GM12878 (cell line): ENCODE data around the gene SMG6. TPM values are rescaled to one million over a fixed set of nuclear protein-coding genes. Genes with fewer than 3 reads are reported as not detected.

Experiments used
- BRCA1 ChIP-seq: IDR thresholded peaks from 2 replicates; pipeline ENCODE4 v1.6.1; 2011; ENCODE audit warnings: low read depth, low read length, improper control_type of control experiment
- CHD4 ChIP-seq: fragments of 200-600 bp; sonication (generic); IDR thresholded peaks from 2 replicates; pipeline ENCODE4 v1.6.1; 2016; ENCODE audit warnings: mild to moderate bottlenecking
- E2F4 ChIP-seq: IDR thresholded peaks from 2 replicates; pipeline ENCODE4 v1.6.1; 2012; ENCODE audit warnings: low read depth, low read length, improper control_type of control experiment
- EP300 ChIP-seq, 2 experiments: fragments of 150-350 bp in 1 of 2; IDR thresholded peaks; 2 replicates each; pipeline ENCODE4 v1.6.1; 2011 to 2012; ENCODE audit warnings: low read depth in 2 of 2, low read length in 2 of 2, borderline replicate concordance in 1 of 2, improper control_type of control experiment in 1 of 2, inconsistent platforms in 1 of 2; ENCODE audit not compliant: control insufficient read depth in 1 of 2
- EZH2 ChIP-seq: IDR thresholded peaks from 2 replicates; pipeline ENCODE4 v1.6.1; 2012; ENCODE audit warnings: low read depth, mild to moderate bottlenecking, control low read depth, inconsistent platforms, low read length, borderline replicate concordance; ENCODE audit not compliant: control insufficient read depth
- FOXK2 ChIP-seq: fragments of 450-650 bp; IDR thresholded peaks from 2 replicates; pipeline ENCODE4 v1.6.1; 2017; ENCODE audit warnings: mild to moderate bottlenecking, moderate library complexity
- GABPA ChIP-seq: IDR thresholded peaks from 2 replicates; pipeline ENCODE4 v1.6.1; 2014; ENCODE audit warnings: antibody characterized with exemption, low read depth, mild to moderate bottlenecking, inconsistent platforms
- JUND ChIP-seq: IDR thresholded peaks from 2 replicates; pipeline ENCODE4 v1.6.1; 2012; ENCODE audit warnings: low read depth, mild to moderate bottlenecking, low read length, improper control_type of control experiment, moderate library complexity
- NR2F1 ChIP-seq: fragments of 450-650 bp; conservative IDR thresholded peaks from 2 replicates; pipeline ENCODE4 v1.6.1; 2017; ENCODE audit warnings: mild to moderate bottlenecking
- NRF1 ChIP-seq: conservative IDR thresholded peaks from 2 replicates; pipeline ENCODE4 v1.6.1; 2011; ENCODE audit warnings: mild to moderate bottlenecking, low read depth, low read length, improper control_type of control experiment
- PAX8 ChIP-seq: fragments of 450-650 bp; IDR thresholded peaks from 2 replicates; pipeline ENCODE4 v1.6.1; 2017; ENCODE audit warnings: mild to moderate bottlenecking, moderate library complexity
- POLR2A ChIP-seq: IDR thresholded peaks from 2 replicates; pipeline ENCODE4 v1.6.1; 2011; ENCODE audit warnings: low read depth, mild to moderate bottlenecking, low read length
- RAD21 ChIP-seq: IDR thresholded peaks from 2 replicates; pipeline ENCODE4 v1.6.1; 2011; ENCODE audit warnings: mild to moderate bottlenecking, low read depth, low read length, moderate library complexity; ENCODE audit not compliant: insufficient read depth
- RUNX3 ChIP-seq: IDR thresholded peaks from 2 replicates; pipeline ENCODE4 v1.6.1; 2012; ENCODE audit warnings: low read length, inconsistent platforms
- SP1 ChIP-seq: IDR thresholded peaks from one replicate; pipeline ENCODE4 v1.6.1; 2011; ENCODE audit warnings: low read depth, low read length
- SPI1 ChIP-seq: IDR thresholded peaks from 2 replicates; pipeline ENCODE4 v1.6.1; 2011; ENCODE audit warnings: low read depth, mild to moderate bottlenecking, low read length, moderate library complexity, borderline replicate concordance; ENCODE audit not compliant: insufficient read depth
- SREBF1 ChIP-seq: IDR thresholded peaks from 2 replicates; pipeline ENCODE4 v1.6.1; 2012; ENCODE audit warnings: mild to moderate bottlenecking, low read length
- SREBF2 ChIP-seq: IDR thresholded peaks from 2 replicates; pipeline ENCODE4 v1.6.1; 2012; ENCODE audit warnings: mild to moderate bottlenecking, low read length
- SUZ12 ChIP-seq: fragments of 200-600 bp; sonication (generic); IDR thresholded peaks from one replicate; pipeline ENCODE4 v1.6.1; 2018; ENCODE audit warnings: antibody characterized with exemption, mild to moderate bottlenecking; ENCODE audit not compliant: unreplicated experiment
- ZBTB4 ChIP-seq: fragments of 450-650 bp; formaldehyde crosslinking; IDR thresholded peaks from 2 replicates; pipeline ENCODE4 v1.4.0; 2022; ENCODE audit warnings: mild to moderate bottlenecking, moderate library complexity
- ZNF207 ChIP-seq: fragments of 450-650 bp; IDR thresholded peaks from 2 replicates; pipeline ENCODE4 v1.6.1; 2014; ENCODE audit warnings: antibody characterized with exemption, mild to moderate bottlenecking, borderline replicate concordance
- ZNF687 ChIP-seq: fragments of 450-650 bp; IDR thresholded peaks from 2 replicates; pipeline ENCODE4 v1.6.1; 2017; ENCODE audit warnings: mild to moderate bottlenecking, moderate library complexity
- polyA plus RNA-seq, 11 experiments: library from polyadenylated mRNA; depleted of rRNA in 4 of 11; unstranded in 6 of 11; stranded (reverse) in 5 of 11; fragments of >200 nt; fragmentation: Nextera tagmentation in 4 of 11; fragmentation: Illumina TruSeq in 1 of 11; extraction: Ambion mirVana in 4 of 11; extraction: Trizol in 1 of 11; gene quantifications; 1 replicate in 1 of 11; 2 replicates in 10 of 11; pipeline versions ENCODE4 v1.2.1 to v1.2.3, GENCODE V29; 2011 to 2016; ENCODE audit warnings: inconsistent platforms in 2 of 11, missing spikeins in 2 of 11, low read depth in 1 of 11
- total RNA-seq, 4 experiments: library from RNA; depleted of rRNA in 3 of 4; stranded (reverse); fragments of >200 nt in 3 of 4; fragmentation: Illumina TruSeq in 1 of 4; extraction: Trizol in 1 of 4; gene quantifications; 2 replicates each; pipeline versions ENCODE4 v1.2.1 to v1.2.3, GENCODE V29; 2013 to 2021

SMG6 gene
- total and polyA plus RNA-seq, 10 of the 15 experiments (the other 5 are each of a cell fraction or from before 2014, with no cell fraction given) = 0.58 to 28.7 (median 15.7) TPM

- TF ChIP-seq BRCA1 (no peak), FOXK2 (peak; percentile 68), GABPA (0 out of 2 replicates have a peak, but pooled peaks have one; percentile 32), EP300 (IDR thresholded peaks at IDR 0.05; ENCODE audit: borderline replicate concordance in 1 of 2, control insufficient read depth in 1 of 2, low read depth in 2 of 2, low read length in 2 of 2) (peak; percentile 96 to 99), JUND (peak; percentile 92; the same call in 1 of the 2 replicates), POLR2A (peak; percentile 79), E2F4 (no peak), SREBF1 (0 out of 2 replicates have a peak, but pooled peaks have one; percentile 10), ZBTB4 (CRISPR knock-in tag) (no peak), SUZ12 (no peak), EZH2 (no peak), SP1 (peak; percentile 96), PAX8 (no peak), NRF1 (no peak), ZNF687 (peak; percentile 88), SREBF2 (no peak), CHD4 (no peak), RUNX3 (peak; percentile 94), ZNF207 (no peak; the same call in 1 of the 2 replicates), NR2F1 (peak; percentile 99), RAD21 (0 out of 2 replicates have a peak, but pooled peaks have one; percentile 0), SPI1 (peak; percentile 74)
Measured at GRCh38 chr17:2070241-2071023, 233.2 kb downstream of the SMG6 start (continued).
